Activated gamma-delta T cell (primary cell): ENCODE data around the gene HBG1.

Source experiments
- DNase-seq: peaks from one replicate; lab custom pipeline; 2025; lab: John Stamatoyannopoulos, UW

HBG1 gene

DNA sequence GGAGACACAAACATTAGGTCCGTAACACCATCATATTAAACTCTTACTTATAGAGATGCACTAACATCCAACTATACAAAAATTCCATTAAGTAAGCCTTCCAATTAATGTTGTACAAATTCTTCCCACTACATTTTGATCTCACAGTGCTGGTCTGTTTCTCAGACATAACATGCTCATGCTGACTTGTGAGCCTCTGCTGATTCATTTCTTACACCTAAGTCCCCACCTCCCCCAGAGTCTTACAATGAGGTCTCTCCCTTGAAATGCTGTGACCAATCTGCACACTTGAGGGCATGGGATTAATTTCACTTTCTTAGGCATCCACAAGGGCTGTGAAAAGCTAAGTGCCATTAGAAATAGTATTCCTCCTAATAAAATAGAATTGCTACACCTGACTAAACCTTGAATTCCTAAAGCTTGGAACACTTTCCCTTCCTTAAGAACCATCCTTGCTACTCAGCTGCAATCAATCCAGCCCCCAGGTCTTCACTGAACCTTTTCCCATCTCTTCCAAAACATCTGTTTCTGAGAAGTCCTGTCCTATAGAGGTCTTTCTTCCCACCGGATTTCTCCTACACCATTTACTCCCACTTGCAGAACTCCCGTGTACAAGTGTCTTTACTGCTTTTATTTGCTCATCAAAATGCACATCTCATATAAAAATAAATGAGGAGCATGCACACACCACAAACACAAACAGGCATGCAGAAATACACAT lies 2.0 kb downstream of the HBG1 start:
- no peak for DNase-seq

DNA sequence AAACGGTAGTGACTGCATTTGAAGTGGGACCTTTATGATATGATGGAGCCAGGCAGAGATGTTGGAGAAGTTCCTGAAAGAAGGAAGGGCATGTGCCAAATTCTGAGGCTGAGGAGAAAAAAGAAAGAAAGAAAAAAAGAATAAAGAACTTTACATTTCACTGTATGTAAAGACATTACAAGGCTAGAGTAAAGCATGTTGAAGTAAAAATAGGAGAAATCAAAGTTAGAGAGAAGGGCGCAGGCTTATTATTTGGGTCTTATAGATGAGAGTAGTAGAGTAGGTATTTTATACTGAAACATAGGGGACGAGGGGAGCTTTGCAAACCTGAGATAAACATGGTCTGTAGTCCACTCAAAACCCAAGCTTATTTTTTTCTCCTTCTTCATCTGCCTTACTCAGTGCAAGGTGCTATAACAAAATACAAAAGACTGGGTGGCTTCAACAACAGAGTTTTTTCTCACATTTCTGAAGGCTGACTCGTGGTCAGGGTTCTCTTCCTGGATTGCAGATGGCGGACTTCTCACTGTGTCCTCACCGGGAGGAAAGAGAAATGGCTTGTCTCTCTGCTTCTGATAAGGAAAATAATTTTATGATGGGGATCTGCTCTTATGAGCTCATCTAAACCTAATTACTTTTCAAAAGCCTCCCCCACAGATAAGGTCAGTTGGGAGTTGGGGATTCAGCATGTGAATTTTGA lies 2.7 kb downstream of the HBG1 start:
- DNase-seq: no peak

DNA sequence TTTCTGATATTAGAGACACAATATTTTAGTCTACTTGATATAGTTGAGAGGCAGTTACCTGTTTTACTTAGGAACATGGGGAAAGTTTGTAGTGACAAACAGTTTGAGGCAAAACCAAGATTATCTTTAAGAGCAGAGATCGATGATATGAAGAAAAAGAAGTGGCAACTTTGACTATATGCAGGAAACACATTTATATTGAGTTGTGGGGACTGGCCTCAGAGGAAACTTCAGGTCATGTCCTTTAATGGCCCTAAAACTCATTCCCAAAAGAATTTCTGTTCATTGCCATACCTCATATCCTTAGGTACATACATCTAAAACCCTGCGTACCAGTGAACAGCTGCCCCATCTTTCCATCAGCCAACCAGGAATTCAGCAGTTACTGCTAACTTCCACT lies 4.5 kb downstream of the HBG1 start:
- DNase-seq: no peak

DNA sequence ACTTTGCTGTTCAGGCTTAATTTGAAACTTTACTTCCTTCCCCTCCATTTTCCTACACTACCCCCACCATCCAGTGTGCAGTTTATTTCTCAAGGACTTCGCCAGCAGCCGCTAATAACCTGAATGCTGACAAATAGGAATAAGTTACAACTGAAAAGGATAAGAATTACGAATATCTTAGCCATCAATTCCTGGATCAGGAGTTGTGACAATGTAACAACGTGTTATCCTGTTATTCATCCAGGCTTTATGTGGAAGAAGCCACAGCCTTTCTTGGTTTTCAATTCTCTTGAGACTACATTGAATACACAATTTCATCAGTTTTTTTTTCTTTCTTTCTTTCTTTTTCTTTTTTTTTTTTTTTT lies 5.9 kb downstream of the HBG1 start:
- no peak for DNase-seq

DNA sequence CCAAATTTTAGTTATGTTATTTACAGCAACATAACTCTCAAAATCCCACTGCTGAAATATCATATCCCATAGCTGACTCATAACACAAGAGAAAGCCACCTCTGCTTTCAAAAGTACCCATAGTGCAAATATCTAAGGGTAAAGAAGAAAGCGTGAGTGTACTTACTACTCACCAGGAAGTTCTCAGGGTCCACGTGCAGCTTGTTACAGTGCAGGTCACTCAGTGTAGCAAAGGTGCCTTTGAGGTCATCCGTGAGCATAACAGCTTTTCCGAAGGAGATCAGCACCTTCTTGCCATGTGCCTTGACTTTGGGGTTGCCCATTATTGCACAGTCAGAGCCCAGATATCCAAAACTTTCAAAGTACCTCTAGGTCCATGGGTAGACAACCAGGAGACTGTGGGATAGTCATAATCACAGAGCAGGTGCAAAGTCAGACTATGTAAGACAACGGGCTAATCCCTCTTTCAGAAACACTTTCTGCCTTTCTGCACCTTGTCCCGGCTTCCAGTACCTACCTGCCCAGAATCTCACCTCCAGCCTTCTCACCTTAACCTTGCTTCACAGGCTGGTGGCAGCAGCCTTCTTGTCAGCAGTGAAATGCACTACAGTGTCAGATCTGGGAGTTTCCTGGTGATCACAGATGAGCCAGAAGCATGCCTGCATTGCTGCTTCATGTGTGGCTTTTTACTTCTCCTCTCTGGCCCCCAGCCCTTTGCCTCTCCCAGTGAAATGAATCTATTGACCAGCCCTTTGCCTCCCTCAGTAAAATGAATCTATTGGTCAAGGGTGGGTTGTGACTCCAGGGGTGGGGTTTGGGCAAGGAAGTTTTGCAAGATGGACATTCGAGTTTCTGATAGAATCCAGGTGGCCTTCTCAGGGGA lies 6.5 kb downstream of the HBG1 start:
- DNase-seq: no peak

DNA sequence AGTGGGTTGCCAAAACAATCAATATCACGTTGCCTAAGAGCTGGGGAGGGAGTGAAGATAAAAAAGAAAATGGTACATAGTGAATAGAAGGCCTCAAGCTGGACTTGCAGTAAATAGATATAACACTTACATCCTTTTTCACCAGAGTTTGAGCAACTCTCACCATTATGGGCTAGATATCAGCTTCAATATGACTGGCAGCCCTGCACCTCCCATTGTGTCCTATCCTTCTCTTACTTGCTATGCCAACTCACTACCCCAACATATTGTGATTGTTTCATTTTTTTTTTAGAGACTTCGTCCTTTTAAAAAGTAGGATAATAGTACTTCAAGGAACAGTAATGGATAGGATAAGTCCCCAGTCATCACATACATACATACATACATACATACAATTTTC lies 7.4 kb downstream of the HBG1 start:
- DNase-seq: no peak

DNA sequence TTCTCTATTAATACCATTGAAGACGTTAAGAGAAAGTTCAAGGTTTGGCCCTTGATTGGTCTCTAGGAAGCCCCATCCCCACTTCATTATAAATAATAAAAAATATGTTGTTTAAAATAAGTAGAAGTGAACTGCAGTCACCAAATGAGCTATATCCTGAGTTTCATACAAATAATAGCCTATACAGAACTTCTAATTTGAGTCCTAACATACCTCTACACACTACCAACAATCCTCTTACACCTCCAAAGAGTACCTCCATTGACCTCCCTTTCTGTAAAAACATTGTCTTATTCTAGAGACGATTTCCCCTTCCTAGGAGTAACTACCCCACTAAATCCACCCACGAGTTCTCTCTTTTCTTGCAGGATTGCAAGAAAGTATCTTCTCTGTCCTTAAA lies 8.2 kb downstream of the HBG1 start:
- DNase-seq: no peak

DNA sequence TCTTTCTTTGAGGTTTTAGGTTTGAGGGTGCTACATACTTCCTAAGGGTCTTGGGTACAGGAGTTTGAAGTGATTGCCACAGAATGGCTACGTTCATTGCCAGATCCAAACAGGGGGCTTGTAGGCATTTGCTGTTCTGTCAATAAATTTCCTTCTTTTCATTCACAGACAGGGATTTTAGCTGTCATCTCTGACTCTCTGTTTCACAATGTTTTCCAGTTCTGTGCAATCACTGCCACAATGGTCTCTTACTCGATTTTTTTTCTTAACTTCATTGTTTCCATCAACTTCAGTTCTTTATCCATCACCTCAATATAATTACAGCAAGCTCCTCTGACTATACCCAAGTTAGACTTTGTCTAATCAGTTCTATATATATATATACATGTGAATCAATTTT lies 9.2 kb downstream of the HBG1 start:
- DNase-seq: no peak

DNA sequence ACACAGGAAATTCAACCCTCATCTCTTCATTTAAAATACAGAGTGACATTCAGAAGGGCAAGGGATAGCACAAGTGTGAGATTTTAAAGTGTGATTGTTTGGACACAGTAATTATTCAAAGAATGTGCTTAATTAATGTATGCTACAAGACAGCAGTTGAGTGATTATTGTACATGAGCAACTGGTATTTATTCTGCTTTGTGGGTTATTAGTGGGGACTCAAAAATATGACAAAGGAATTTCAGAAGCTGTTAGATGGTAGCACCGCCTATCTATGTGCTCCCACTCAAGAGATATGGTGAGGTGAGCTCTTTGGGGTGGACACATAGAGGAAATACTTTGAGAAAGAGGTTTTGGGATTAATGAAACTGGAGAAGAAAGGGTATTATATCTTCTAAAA lies 9.6 kb downstream of the HBG1 start:
- no peak for DNase-seq

DNA sequence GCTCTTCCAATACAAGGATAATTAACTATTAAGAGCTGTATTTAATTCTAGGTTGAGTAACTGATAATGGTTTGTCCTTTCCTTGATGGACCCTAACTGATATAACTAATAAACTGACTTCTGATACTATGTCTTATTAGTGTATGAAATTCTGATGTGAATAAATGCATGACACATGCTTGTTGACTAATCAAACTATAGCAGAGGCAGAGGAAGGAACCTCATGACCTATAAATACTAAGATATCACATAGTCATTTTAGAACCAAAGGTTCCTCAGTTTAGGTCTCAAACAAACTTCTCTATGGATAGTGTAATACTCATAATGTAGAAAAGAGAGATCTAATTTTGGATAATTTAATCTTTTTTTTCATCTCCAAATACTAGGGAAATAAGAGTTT lies 10.6 kb downstream of the HBG1 start:
- no peak for DNase-seq

DNA sequence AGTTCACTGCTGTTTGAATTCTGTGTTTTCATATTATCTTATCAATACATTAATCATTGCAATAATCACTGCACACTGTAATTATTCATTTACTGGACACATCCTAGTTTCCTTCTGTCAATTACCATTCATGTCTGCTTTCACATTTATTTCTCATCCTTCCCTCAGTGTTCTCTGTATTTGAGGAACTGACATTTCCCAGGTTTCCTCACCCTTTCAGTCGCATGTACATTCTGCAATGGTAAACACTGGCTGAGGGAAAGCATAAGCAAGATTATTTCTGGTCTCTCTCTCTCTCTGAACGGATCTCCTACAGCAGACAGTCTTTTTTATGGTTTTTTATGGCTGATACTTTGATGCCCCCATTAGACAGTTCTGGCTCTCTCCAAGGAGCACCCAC lies 11.2 kb downstream of the HBG1 start:
- DNase-seq: no peak

DNA sequence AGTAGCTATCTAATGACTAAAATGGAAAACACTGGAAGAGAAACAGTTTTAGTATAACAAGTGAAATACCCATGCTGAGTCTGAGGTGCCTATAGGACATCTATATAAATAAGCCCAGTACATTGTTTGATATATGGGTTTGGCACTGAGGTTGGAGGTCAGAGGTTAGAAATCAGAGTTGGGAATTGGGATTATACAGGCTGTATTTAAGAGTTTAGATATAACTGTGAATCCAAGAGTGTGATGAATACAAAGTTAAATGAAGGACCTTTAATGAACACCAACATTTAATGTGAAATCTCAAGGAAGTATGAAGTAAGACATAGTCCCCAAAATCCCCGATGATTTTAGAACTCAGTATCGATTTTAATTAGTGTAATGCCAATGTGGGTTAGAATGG lies 12.2 kb downstream of the HBG1 start:
- DNase-seq: no peak

DNA sequence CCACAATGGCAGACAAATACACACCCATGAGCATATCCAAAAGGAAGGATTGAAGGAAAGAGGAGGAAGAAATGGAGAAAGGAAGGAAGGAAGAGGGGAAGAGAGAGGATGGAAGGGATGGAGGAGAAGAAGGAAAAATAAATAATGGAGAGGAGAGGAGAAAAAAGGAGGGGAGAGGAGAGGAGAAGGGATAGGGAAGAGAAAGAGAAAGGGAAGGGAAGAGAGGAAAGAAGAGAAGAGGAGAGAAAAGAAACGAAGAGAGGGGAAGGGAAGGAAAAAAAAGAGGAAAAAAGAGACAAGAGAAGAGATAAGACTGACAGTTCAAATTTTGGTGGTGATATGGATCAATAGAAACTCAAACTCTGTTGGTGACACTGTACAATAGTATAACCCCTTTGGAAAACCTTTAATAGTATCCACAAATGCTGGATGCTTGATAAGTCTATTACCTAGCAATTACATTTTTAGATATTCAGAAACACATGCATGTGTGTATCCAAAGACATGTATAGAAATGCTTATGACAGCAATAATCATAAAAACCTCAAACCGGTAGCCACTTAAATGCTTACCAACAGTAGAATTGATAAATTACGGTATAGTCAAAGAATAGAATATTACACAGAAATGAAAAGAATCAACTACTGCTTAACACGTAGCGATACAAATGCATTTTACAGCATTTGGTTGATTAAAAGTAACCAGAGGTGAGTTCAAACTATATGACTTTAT lies 14.1 kb downstream of the HBG1 start:
- no peak for DNase-seq

DNA sequence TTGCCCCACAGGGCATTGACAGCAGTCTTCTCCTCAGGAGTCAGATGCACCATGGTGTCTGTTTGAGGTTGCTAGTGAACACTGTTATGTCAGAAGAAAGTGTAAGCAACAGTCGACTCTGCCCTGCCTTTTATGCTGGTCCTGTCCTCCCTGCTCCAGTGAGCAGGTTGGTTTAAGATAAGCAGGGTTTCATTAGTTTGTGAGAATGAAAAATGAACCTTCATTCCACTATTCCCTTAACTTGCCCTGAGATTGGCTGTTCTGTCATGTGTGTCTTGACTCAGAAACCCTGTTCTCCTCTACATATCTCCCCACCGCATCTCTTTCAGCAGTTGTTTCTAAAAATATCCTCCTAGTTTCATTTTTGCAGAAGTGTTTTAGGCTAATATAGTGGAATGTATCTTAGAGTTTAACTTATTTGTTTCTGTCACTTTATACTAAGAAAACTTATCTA lies 15.2 kb downstream of the HBG1 start, which contains the start of gene HBD:
TSS of gene HBD (minus strand) at position 103 of the 454 bp plus-strand sequence. CDS start at position 53, 50 bp downstream.
- no peak for DNase-seq

DNA sequence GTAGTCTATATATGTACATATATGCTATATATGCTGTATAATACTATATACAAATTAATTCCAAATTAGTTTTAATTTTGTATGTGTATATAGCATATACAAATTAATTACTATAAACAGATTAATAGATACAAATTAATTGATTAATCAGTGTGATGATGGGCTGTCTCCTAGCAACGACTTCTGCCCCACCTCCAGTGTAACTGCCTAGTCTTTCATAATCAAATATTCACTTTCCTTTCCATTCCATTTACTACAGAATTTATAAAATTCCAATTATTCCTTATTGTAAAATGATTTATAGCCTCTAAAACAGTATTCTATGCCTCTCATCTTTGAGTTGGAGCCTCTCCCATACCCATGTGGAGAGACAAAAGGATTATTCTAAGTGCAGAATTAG lies 16.4 kb downstream of the HBG1 start:
- DNase-seq: no peak

DNA sequence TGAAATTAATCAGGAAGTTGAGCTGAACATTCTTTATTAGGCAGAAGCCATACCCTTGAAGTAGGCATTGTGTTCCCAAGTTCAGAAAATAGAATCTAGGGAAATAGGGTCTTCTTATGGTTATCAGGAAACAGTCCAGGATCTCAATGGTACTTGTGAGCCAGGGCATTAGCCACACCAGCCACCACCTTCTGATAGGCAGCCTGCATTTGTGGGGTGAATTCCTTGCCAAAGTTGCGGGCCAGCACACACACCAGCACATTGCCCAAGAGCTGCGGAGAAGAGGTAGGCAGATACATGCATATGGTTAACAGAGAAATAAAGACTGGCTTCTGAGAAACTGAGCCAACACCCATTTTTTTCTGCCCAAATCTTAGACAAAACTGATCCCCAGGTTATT lies 16.8 kb downstream of the HBG1 start:
- no peak for DNase-seq

DNA sequence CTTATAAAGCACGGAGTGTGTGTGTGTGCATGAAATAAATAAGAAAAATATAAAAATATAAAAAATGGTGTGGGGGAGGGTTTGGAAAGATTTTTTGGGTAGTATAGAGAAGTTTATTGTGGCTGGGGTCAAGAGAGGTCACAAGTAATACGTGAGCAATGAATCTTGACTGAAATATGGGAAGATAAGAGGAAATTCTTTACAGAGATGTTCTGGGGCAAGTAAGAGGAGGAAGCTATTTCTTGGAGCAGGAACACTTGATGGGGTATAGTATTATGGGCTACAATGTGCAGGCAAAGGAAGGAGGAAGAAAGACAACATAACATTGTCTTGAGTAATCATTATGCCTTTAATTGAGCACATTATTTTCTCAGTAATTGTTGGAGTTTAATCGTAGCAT lies 17.5 kb downstream of the HBG1 start:
- DNase-seq: no peak

DNA sequence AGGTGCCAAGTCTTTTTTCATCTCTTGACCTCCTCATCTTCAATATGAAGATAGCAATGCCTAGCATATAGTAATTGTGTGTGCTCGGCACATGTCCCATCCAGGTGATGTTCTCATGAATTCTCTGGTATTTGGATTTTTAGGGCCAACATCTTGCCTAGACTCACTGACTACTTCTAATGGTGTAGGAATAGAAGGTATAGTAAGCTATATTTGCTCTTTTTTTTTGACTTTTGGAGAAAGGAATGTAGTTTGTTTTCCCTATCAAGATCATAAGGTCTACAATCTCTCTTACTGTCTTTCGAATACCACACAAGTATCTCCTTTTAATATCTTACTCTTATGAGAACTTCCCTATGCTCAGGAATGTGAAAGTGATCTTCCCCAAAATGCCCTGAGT lies 18.5 kb downstream of the HBG1 start:
- no peak for DNase-seq

DNA sequence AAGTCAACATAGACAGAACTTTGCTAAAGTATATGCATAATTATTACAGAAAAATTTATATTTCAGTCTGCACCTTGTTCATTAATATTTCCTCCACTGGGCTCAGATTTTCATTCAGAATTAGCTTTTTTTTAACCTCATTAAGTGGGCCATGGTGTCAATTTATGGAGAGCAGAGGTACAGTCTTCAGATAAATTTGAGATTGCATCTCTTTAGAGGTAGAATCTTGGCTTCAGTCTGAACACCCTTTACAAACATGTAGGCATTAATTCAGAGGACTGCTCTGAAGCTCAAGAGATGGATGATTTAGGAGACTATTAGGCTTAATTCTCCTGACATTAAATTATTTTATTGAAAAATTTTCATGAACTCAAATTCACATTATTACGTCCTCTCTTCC lies 19.4 kb downstream of the HBG1 start:
- DNase-seq: no peak

DNA sequence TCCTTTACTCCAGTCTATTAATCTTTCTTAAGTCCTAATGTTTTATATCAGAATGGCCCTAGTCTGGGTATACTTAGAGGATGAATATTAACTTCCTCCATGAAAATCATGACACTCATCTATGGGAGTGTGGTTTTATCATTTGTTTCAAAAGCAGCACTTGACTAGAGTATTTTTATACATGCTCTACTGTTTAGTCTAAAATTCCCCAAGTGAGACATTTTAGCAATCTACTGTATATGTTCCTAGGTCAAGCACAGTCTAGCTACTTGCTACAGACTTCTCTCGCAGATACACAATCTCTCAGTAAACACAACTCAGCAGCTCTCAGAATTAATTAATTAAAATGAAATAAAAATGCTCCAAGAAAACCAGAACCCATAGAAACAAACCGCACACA lies 19.9 kb downstream of the HBG1 start:
- no peak for DNase-seq

DNA sequence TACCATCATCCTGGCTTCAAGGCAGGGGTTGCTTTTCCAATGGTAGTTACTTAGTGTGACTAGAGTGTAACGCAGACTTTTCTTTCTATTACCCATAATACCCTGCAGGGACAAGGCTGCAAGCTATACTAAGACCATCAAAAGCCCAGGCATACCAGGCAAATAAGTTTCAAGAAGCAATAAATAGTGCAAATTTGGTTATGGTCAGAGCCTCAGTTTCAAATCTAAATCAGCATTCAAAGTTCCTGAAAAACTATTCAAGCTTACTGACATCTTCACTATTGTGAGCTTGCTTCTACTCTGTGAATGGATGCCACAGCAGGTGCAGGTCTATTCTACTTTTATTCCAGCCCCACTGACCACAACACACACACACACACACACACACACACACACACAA lies 20.3 kb downstream of the HBG1 start:
- no peak for DNase-seq

DNA sequence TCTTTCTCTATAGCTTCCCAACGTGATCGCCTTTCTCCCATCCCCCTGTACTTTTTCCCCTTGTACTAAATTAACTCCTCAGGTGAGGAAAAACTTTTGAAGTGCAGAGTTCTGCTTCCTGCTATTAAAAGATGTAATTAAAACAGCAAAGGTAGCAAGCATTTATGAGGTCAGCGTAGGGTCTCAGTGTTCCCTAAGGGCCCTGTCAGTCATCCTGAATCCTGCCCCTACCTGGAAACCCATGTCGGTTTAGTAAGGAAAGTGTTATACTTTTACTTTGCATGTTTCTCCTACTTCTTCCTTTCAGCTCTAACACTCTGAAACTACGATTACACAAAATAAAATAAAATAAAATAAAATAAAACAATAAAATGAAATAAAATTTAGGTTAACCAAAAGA lies 21.5 kb downstream of the HBG1 start:
- DNase-seq: no peak
